Mucosa of rectum (tissue), 2 donors: ENCODE data around the gene EVX2.

ENCODE experiments used
- H3K27ac ChIP-seq, 2 donors: one replicate each; pipeline ENCODE4 v1.7.0; 2013; ENCODE audit warnings: inconsistent platforms in 2 of 2, low read depth in 2 of 2, low read length in 2 of 2
- H3K27me3 ChIP-seq, 2 donors: one replicate each; pipeline ENCODE4 v1.7.0; 2013; ENCODE audit warnings: low read length in 2 of 2; ENCODE audit not compliant: control insufficient read depth in 2 of 2, insufficient read depth in 2 of 2
- H3K36me3 ChIP-seq, 2 donors: one replicate each; pipeline ENCODE4 v1.7.0; 2013; ENCODE audit warnings: low read length in 2 of 2; ENCODE audit not compliant: control insufficient read depth in 2 of 2, insufficient read depth in 2 of 2
- H3K4me1 ChIP-seq, 2 donors: one replicate each; pipeline ENCODE4 v1.7.0; 2013; ENCODE audit warnings: low read length in 2 of 2, mild to moderate bottlenecking in 1 of 2; ENCODE audit not compliant: control insufficient read depth in 2 of 2, insufficient read depth in 2 of 2
- H3K4me3 ChIP-seq, 2 donors: one replicate each; pipeline ENCODE4 v1.7.0; 2013; ENCODE audit warnings: low read length in 2 of 2
- H3K9ac ChIP-seq, 2 donors: one replicate each; pipeline ENCODE4 v1.7.0; 2013; ENCODE audit warnings: low read length in 2 of 2, low read depth in 1 of 2, mild to moderate bottlenecking in 1 of 2
- H3K9me3 ChIP-seq, 2 donors: one replicate each; pipeline ENCODE4 v1.7.0; 2013; ENCODE audit warnings: low read length in 2 of 2; ENCODE audit not compliant: control insufficient read depth in 2 of 2
- donor health status: healthy.
- donor health status: Normal muscosa, but diverticular disease.

The EVX2 gene

GRCh38 chr2:176083796-176084261 is at the start of gene EVX2:
TSS of gene EVX2 (minus strand) at chr2:176083962. CDS start at chr2:176083776, 186 bp downstream.
- H3K4me3 ChIP-seq, result no peak within 1 kb of the TSS

GRCh38 chr2:176133389-176133788 is 49.6 kb upstream of the EVX2 start:
- H3K4me3 ChIP-seq, result no peak overlapping the region
- H3K9ac ChIP-seq, result no peak overlapping the region
- no peaks in the 10 kb centered on the region for H3K9me3 ChIP-seq
- peaks cover 8 to 18% of the 10 kb centered on the region in 2 donors for H3K27me3 ChIP-seq
- H3K27ac ChIP-seq, result no peak overlapping the region
- peaks cover 10 to 17% of the 10 kb centered on the region in 2 donors for H3K4me1 ChIP-seq
- no peaks in the 10 kb centered on the region for H3K36me3 ChIP-seq

More at GRCh38 chr2:176083796-176084261, at the start of gene EVX2:
- Histone ChIP-seq H3K4me1 (peaks cover 11 to 16% of the 10 kb centered on the region in 2 donors), H3K9me3 (no peaks in the 10 kb centered on the region), H3K9ac (no peak within 1 kb of the TSS), H3K27me3 (peaks cover 88 to 93% of the 10 kb centered on the region in 2 donors), H3K27ac (no peak within 1 kb of the TSS), H3K36me3 (no peaks in the 10 kb centered on the region)

GRCh38 chr2:176132205-176133171 is 48.7 kb upstream of the EVX2 start:
- H3K27me3 ChIP-seq, result peaks cover 8 to 21% of the 10 kb centered on the region in 2 donors
- H3K4me1 ChIP-seq, result peaks cover 13 to 18% of the 10 kb centered on the region in 2 donors
- H3K9ac ChIP-seq, result peak overlapping the region in 1 of 2 donors; percentile 38
- H3K9me3 ChIP-seq, result no peaks in the 10 kb centered on the region
- H3K27ac ChIP-seq, result peak overlapping the region; percentile 15 to 58
- no peaks in the 10 kb centered on the region for H3K36me3 ChIP-seq
- H3K4me3 ChIP-seq, result peak overlapping the region; percentile 40 to 68

- peak overlapping the region; percentile 40 to 68 for H3K4me3 ChIP-seq
- no peaks in the 10 kb centered on the region for H3K36me3 ChIP-seq
- H3K4me1 ChIP-seq, result peaks cover 13 to 15% of the 10 kb centered on the region in 2 donors
- H3K9me3 ChIP-seq, result no peaks in the 10 kb centered on the region
- peaks cover 8 to 21% of the 10 kb centered on the region in 2 donors for H3K27me3 ChIP-seq
- peak overlapping the region in 1 of 2 donors; percentile 15 for H3K27ac ChIP-seq
- no peak overlapping the region for H3K9ac ChIP-seq
Observed at GRCh38 chr2:176131848-176132158, 48.0 kb upstream of the EVX2 start.

GRCh38 chr2:176130957-176131847 is 47.4 kb upstream of the EVX2 start:
- Histone ChIP-seq H3K27ac (peak overlapping the region; percentile 72 to 74), H3K9ac (peak overlapping the region; percentile 26 to 59), H3K4me1 (peaks cover 13 to 14% of the 10 kb centered on the region in 2 donors), H3K36me3 (no peaks in the 10 kb centered on the region), H3K9me3 (no peaks in the 10 kb centered on the region), H3K4me3 (peak overlapping the region; percentile 61 to 67), H3K27me3 (peaks cover 8 to 21% of the 10 kb centered on the region in 2 donors)

- peaks cover 7 to 8% of the 10 kb centered on the region in 2 donors for H3K4me1 ChIP-seq
- peaks cover 9 to 16% of the 10 kb centered on the region in 2 donors for H3K27me3 ChIP-seq
- peak overlapping the region; percentile 72 to 74 for H3K27ac ChIP-seq
- H3K36me3 ChIP-seq, result no peaks in the 10 kb centered on the region
- peak overlapping the region; percentile 26 to 59 for H3K9ac ChIP-seq
- peak overlapping the region; percentile 61 to 67 for H3K4me3 ChIP-seq
- H3K9me3 ChIP-seq, result no peaks in the 10 kb centered on the region
Observed at GRCh38 chr2:176130147-176130956, 46.6 kb upstream of the EVX2 start.

- peak overlapping the region; percentile 61 to 67 for H3K4me3 ChIP-seq
- no peaks in the 10 kb centered on the region for H3K36me3 ChIP-seq
- peaks cover 5 to 7% of the 10 kb centered on the region in 2 donors for H3K4me1 ChIP-seq
- H3K9me3 ChIP-seq, result no peaks in the 10 kb centered on the region
- peak overlapping the region; percentile 72 to 74 for H3K27ac ChIP-seq
- H3K27me3 ChIP-seq, result peaks cover 15 to 22% of the 10 kb centered on the region in 2 donors
- H3K9ac ChIP-seq, result peak overlapping the region; percentile 24 to 59
Observed at GRCh38 chr2:176129813-176130146, 46.0 kb upstream of the EVX2 start.

- H3K36me3 ChIP-seq, result no peaks in the 10 kb centered on the region
- peaks cover 21 to 28% of the 10 kb centered on the region in 2 donors for H3K27me3 ChIP-seq
- peak within 1 kb of the TSS; percentile 47 to 59 for H3K9ac ChIP-seq
- H3K9me3 ChIP-seq, result no peaks in the 10 kb centered on the region
- H3K27ac ChIP-seq, result peak within 1 kb of the TSS; percentile 72 to 74
- peak within 1 kb of the TSS; percentile 61 to 67 for H3K4me3 ChIP-seq
- H3K4me1 ChIP-seq, result peaks cover 5 to 7% of the 10 kb centered on the region in 2 donors
Observed at GRCh38 chr2:176128982-176129796, 45.4 kb upstream of the EVX2 start, which contains the start of gene HOXD8. TSS of gene HOXD8 (plus strand) at chr2:176129705. CDS start at chr2:176130367, 662 bp downstream.
